Iris pigment epithelial cell (primary cell): Measurements from ENCODE around the gene PLGRKT.
A peak's percentile ranks its signal among the peaks of the same experiment; 100 is the strongest.
"Not testable (repeated sequence)": the region's sequence is repeated elsewhere in the genome, so short reads cannot be mapped to it uniquely, and the experiment has no call there.

Experiments used
- DNase-seq: peaks from one replicate; pipeline ENCODE4 v3.0.0-alpha.2; 2011; ENCODE audit warnings: low read depth

PLGRKT gene

DNA sequence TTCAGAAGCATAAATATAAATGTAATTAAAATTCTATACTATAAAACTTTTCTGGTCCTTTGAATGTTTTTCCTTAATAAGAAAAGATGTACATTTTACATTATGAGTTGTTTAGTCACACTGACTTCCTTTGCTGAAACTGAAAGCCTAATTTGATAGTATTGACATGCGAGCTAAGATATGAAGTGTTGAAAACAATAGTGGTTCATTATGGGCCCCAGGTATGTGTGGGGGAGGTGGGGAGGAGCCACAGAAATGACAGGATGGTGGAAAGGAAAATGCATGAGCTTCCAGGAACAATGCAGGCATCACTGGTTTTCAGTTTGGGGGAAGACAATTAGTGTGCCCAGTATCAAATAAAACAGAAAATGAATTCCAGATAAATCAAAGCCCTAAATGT, 62.6 kb downstream of the PLGRKT start:
- no peak for DNase-seq

DNA sequence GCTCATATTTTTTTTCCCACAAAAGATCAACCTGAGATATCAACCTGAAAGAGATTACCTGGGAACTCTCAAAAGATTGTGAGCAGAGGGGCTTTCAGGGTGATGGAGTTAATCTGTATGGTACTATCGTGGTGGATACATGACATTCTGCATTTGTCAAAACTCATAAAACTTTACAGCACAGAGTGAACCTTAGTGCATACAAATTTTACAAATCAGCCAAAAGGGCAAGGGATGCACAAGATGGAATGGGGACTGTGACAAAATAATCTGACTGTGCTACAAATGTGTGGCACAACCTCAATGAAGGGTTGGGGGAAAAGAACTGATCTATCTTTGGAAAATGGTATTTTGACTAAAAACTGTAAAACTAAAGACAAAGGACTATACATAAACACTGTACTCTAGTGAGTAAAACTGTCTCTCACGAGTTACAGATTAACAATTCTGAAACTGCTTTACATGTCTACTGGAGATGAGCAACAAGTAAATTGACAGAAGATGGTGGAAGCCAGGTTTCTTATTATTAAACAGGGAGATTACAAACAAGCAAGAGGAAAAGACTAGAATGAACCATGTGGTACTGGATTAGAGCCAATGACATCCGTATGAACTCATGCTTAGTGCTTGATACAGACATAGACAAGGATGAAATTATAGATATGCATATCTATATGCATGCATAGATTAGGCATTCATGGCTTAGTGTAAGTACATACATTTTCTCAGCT, 73.3 kb downstream of the PLGRKT start:
- peak; percentile 54 for DNase-seq

DNA sequence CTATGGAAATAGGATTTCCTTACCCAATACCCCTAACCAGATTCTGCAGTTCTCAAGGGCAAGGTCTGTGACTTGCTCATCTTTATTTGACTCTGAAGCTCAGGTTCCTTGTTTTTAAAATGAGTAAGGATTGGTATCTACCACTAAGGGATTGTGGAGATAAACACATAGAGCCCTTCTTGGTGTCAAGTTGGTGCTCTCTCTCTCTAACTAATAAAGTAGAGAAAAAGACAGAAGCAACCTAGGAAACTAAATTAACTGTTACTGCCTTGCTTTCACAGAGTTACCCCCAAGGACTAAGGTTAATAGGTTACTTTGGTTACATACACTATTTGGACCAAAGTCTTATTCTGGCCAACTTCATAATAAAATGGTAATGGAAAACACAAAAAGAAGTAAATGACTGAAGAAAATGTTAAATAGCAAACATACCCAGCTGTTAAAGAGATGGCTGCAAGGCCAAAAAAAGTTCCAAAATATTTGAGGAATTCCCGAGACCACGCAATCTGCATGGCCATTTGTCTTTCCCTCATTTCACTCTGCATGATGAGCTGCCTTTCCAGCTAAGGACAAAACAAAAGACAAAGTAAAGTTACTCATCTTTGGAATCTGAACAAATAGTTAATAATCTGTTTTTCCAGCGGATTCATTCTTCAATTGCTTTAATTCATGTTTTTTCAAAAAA, 76.3 kb downstream of the PLGRKT start:
- DNase-seq, result no peak

DNA sequence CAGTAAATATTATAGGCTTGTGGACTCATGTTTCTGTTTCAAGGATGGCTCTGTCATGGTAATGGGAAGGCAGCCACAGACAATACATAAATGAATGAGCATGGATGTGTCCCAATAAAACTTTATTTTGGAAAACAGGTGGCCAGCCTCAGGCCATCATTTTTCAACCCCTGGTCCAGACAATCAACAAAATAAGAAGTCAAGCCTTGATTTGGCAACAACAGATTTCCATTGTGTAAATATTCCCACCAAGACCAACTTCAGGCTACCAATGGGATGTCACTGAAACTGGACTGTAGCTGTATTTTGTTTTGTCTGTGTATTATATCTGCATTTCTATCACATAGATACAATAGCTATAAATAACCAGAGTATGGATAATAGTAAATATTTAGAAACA, 77.4 kb downstream of the PLGRKT start:
- DNase-seq, result no peak

DNA sequence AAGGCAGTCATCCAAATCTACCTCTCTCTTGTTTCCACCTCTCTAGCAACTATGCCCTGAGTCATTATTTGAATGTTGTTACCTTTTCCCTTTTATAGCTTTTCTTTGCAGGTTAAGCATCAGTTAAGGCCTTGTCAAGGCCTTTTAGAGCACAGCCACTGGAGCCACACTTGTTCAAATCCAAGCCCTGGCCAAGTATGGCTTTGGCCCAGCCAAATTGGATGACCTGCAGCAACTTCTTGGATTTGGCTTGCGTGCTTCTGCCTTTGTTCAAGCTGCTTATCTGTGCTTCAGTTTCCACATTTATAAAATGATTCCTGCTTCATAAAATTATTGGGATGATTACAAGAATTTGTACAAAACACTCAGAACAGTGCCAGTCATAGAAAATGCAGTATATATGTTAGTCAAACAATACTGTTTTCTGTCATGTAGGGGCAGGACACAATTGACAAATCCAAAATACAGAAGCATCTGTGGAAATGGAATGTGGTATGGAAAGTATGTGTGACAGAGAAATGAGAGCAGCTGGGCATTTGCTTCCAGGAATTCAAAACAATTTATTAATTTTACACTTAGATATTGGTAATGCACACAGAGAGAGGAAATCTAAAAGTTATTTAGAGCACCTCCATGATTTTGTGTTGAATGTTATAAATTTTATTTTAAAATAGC, 80.2 kb downstream of the PLGRKT start:
- DNase-seq, result no peak

DNA sequence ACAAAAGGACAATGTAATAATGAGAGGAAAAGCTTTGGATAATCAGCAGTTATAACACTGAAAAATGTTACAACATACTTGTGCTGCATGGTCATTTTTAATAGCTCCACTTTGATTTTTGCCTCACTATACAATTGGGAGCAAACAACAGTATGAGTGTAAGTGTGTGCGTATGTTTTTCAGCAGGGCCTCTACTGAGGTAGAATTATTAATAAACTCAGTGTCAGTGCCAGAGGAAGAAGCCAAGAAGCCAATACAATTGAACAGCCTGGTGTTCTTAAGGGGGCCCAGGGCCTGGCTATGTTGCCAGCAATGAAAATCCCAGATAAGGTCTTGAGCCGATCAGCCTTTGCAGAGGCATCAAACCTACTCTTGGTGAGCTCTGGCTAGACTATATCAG, 81.9 kb downstream of the PLGRKT start:
- no peak for DNase-seq

DNA sequence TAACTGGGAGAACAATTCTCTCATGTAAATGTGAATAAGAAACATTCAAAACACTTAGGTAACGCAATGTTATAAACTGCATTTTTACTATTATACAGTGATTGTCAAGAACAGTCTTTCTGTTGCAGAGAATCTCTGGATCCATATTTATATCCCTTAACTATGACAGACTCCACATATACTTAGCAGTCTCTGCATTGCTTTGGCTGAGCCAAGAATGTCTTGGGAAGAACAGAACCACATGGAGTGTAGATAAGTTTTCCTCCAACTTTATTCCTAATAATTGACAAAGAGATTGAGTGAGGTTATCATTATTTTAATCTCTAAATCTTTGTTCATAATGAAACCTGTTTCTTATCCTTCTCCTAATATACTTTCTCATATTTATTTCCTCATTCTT, 82.5 kb downstream of the PLGRKT start:
- DNase-seq, result no peak

DNA sequence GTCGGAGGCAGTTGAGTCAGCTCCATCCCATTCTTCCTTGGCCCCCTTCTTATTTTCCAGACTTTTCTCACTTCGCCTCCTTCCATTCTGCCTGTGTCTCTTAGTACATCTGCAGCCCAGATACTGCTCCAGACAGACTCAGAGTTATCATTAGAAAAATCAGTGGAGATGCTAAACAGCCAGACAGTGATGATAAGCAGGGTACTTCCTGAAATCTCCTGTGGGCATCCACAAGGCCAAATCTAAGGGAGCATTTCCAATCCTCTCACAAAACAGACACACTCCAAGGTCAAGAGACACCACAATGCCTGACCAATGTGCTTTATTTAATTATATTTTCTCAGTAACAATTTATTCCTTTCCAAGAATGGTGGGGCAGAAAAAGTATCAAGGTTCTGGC, 83.5 kb downstream of the PLGRKT start:
- DNase-seq, result no peak

DNA sequence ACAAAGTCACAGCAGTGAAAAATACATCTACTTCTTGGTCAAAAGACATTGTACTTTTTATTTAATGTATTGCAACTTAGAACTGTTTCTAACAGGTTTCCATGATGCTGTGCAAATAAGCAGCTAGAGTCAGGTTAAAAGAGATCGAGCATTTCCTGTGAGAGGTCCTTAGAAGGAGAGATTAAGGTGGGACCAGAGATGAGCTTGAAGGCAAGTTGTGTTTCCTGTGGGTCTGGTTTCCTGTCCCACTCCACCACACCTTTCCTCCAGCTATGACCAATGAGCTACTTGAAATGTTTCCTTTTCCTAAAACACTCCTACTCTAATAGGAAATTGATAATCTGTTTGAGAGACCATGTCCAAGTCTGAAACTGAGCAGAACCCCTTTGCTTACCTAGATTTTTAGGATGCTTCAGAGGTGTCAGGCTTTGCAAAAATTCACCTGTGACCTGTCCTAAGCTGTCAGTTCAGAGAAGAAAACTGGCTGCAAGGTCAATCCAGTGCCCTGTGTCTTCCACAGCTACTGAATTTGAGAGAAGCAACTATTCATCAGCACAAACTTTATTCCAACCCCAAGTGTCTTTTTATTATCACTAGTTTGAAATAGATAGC, 85.0 kb downstream of the PLGRKT start:
- DNase-seq, result no peak

DNA sequence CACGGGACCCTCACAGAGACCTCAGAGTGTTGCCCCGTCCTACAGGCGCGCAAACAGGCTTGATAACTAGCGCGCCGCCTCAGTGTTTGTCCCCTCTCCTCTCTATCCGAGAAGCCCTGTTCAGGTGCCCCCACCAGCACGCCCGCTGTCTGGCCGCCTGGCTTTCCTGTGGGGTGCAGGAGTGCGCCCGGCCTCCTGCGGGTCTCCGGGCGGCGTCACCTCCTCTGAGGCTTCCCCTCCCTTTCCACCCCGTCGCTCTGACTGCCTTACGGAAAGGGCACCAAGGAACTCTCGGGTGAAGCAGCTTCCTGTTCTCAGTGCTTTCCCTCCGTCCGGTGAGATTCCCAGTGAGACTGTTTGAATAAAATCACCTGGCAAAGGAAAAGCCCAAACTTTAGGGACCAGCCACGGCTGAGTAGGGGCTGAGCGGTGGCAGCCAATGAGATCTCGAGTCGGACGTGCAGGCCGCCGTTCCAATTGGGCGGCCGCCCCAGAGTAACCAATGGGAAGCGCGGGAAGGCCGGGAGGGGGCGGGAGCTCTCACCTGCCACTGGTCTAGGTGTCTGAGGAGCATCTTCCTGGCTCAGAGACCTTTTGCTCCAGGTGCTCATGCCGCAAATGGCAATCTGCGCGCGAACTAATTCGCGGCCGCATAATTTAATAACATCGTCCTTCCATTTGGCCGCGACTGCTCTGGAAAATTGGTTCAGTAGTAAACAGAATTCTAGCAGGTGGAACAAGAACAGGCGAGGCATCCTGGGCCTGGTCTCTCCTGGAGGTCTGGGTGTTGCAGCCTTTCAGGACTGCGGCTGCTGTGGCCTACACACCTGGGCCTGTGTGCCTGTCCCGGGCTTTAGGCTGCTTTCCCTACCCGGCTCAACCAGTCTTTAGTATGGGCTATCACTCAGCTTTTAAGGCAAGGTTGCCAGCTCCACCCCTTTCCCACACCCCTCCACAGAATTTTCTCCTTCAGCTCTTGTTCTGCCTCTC, 98.4 kb downstream of the PLGRKT start, which contains the start of gene RLN1:
RLN1 (minus strand) TSS at position 885 of the 990 bp plus-strand sequence; CDS start at position 755, 130 bp downstream.
- not testable (repeated sequence) for DNase-seq

DNA sequence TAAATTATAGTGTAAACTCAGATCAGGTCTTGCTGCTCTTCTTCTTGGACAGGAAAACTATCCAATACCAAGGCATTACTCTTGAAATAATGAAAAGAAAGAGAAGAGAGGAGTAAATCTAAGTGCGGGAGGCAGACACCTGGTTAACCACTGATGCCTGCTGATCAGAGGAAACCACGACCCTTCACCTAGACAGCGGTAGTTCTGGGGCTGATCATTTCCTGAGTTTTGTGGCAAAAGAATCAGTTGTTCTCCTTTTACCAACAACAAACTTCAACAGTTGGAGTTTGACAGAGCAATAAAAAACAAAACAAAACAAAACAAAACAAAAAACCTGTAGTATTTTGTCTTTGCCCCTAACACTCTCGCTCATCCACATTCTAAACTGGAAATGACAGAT, 101.0 kb downstream of the PLGRKT start:
- no peak for DNase-seq

DNA sequence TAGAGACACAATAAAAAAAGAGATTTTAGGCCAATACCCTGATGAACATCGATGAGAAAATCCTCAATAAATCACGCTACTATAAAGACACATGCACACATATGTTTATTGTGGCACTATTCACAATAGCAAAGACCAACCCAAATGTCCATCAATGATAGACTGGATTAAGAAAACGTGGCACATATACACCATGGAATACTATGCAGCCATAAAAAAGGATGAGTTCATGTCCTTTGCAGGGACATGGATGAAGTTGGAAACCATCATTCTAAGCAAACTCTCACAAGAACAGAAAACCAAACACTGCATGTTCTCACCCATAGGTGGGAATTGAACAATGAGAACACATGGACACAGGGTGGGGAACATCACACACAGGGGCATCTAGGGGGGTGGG, 106.4 kb downstream of the PLGRKT start:
- DNase-seq, result not testable (repeated sequence)

DNA sequence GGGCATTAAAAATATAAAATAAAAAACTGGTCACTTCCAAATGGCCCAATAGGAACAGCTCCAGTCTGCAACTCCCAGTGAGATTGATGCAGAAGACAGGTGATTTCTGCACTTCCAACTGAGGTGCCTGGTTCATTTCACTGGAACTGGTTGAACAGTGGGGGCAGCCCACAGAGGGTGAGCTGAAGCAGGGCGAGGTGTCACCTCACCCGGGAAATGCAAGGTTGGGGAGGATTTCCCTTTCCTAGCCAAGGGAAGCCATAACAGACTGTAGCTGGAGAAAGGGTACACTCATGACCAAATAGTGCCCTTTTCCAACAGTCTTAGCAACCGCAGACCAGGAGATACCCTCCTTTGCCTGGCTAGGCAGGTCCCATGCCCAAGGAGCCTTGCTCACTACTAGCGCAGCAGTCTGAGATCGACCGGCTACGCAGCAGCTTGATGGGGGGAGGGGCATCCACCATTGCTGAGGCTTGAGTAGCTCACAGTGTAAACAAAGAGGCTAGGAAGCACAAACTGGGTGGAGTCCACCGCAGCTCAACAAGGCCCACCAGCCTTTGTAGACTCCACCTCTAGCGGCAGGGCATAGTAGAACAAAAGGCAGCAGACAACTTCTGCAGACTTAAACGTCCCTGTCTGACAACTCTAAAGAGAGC, 110.7 kb downstream of the PLGRKT start:
- peak; percentile 1 for DNase-seq

DNA sequence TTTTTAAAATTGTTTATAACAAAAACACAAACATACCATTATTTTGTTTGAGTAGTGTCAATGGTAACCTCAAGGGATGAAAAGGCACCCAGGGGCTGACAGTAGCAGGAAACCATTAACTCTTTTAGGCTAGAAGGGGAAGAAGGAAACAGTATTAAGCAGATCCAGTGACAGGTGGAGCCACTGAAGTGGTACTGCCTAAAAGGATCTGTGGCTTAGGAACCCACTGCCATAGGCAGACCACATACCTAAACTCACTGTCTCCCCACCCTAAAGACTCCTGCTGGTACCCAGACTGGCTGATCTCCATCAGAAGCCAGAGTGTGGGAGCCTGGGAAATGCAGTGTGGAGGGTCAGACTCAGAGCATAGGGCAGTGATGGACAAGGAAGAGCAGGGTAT, 111.5 kb downstream of the PLGRKT start:
- DNase-seq, result no peak

DNA sequence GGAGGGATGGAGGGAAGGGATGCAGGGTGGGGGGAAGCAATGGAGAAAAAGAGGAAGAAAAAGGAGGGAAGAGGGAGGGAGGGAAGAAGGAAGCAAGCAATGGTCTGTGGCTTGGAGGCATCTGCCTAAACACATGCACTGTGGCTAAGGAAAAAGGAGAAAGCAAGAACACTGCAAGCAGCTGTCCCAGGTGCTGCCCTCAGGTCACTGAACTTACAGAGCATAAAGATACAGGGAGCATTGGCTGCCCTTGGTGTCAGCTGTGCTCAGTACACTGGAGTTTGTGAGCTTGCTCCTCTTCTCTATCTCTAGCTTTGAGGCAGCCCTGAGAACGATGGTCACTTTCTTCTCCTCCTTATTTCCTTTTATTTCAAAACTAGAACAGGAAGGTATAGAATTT, 116.1 kb downstream of the PLGRKT start:
- DNase-seq, result not testable (repeated sequence)

DNA sequence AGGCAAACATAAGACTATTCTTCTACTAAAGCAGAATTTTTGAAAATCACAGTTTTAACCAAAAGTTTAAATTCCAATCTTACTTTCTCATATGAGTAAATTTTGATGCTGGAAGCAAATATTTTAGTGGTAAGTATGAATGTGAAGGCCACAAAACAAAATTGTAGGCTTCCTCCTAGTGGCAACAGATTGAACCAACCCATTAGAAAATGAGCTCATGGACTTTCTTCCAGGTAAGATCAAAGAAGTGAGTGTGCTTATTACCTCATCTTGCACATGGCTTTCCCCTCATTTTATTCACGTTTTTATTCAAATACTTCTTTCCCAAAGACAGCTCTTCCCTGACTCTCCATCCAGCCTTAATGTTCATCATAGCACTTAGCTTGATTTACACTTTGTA, 116.7 kb downstream of the PLGRKT start:
- DNase-seq, result peak; percentile 16

DNA sequence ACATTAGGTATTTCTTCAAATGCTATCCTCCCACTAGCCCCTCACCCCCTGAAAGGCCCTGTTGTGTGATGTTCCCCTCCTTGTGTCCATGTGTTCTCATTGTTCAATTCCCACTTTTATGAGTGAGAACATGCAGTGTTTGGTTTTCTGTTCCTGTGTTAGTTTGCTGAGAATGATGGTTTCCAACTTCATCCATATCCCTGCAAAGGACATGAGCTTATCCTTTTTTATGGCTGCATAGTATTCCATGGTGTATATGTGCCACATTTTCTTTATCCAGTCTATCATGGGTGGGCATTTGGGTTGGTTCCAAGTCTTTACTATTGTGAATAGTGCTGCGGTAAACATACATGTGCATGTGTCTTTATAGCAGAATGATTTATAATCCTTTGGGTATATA, 121.3 kb downstream of the PLGRKT start:
- DNase-seq, result not testable (repeated sequence)

DNA sequence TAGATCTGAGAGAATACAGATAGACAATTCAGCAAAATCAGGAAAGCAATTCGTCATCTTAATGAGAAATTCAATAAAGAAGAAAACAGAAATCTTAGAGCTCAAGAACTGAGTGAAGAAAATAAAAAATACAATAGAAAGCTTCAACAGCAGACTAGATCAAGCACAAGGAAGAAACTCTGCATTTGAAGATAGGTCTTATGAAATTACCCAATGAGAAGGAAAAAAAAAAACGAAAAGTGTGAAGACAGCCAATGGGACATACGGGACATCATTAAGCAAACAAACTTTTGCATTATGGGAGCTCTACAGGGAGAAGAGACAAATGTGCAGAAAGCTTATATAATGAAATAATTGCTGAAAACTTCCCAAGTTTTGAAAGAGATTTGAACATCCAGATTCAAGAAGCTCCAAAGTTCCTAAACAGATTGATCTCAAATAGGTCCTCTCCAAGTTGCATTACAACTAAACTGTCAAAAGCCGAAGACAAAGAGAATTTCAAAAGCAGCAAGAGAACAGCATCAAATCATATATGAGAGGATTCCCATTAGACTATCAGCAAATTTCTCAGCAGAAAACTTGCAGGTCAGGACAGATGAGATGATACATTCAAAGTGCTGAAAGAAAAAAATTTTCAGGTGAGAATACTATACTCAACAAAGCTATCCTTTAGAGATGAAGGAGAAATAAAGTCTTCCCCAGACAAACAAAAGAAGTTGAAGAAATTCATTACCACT, 122.4 kb downstream of the PLGRKT start:
- DNase-seq, result no peak

DNA sequence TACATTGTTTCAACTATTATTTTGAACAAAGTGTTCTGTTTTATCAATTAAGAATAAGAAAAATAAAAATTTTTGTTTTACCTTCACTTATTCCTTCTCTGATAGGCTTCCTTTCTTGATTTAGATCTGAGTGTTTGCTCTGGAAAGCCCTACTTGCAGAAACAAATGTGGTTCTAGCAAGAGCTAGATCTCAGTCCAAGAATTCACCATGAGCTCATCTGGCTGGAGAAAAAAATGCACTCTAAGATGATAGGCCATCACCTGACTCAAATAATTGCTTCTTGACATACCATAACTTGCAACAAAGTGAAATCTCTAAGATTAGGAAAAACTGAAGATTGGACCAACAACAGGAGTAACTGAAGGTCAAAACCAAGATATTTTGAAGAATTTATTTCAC, 126.9 kb downstream of the PLGRKT start:
- DNase-seq, result no peak
